GM23338 (cell line): ENCODE results near the gene PHYHD1.

Experiments used
- CTCF ChIP-seq, 2 experiments: fragments of 200-600 bp in 1 of 2; sonication (generic) in 1 of 2; conservative IDR thresholded peaks; 2 replicates each; pipeline versions ENCODE4 v1.5.1 to v1.6.1; 2016 to 2017; ENCODE audit warnings: antibody characterized with exemption in 2 of 2, low read depth in 2 of 2, mild to moderate bottlenecking in 2 of 2, moderate library complexity in 1 of 2
- EZH2phosphoT487 ChIP-seq: fragments of 200-600 bp; sonication (generic); IDR thresholded peaks from one replicate; pipeline ENCODE4 v1.8.1; 2018; ENCODE audit warnings: antibody characterized with exemption; ENCODE audit not compliant: unreplicated experiment

GRCh38 chr9:128912270-128912853, 8.4 kb upstream of the PHYHD1 start:
- no peak for TF ChIP-seq CTCF (conservative IDR thresholded peaks at IDR 0.05; ENCODE audit: low read depth in 2 of 2)
- TF ChIP-seq EZH2phosphoT487: no peak
